DMS79 treated with DMSO at 0.1 percent for 48 hours (cell line): ENCODE measurements around the gene PPP1R3C.

Experiments used
- DNase-seq: peaks from one replicate; lab custom pipeline; 2025; lab: John Stamatoyannopoulos, UW

PPP1R3C gene

GRCh38 chr10:91632671-91633550 lies at the start of gene PPP1R3C:
PPP1R3C (minus strand) TSS chr10:91633071; CDS start chr10:91632969, 102 bp downstream.
- DNase-seq = peak; percentile 58

GRCh38 chr10:91681361-91682276 lies 48.7 kb upstream of the PPP1R3C start:
- peak; percentile 36 for DNase-seq

GRCh38 chr10:91680487-91680886 lies 47.6 kb upstream of the PPP1R3C start:
- DNase-seq = no peak

GRCh38 chr10:91679296-91679695 lies 46.4 kb upstream of the PPP1R3C start:
- no peak for DNase-seq

- DNase-seq = no peak
These were observed 45.0 kb upstream of the PPP1R3C start for GRCh38 chr10:91677911-91678310.

DNA sequence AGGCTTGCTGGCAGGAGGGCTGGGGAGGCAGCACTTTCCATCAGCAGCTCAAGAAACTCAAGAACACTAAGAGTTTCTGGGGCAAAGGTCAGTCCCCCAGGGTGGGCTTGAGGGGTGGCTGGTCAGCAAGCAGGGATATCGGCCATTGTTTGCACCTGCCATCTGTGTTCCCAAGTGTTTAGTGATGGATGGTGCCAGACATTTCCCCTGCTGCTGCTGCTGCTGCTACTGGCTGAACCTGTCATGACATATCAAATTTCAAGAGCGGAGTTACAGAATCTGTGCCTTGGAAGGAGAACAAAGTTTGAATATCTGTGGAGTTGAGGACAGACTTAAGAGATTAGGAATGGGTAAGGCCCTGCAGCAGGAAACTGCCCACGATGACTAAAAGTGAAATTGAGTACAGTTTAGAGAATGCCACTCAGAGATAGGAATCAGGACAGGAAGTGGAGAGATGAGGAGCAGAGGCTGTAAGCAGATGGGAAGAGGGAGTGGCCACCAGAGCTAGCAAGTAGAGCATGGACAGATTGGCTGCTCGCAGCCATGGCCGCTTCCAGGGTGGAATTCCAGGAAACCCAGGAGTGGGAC lies 39.2 kb upstream of the PPP1R3C start:
- DNase-seq = peak; percentile 23

DNA sequence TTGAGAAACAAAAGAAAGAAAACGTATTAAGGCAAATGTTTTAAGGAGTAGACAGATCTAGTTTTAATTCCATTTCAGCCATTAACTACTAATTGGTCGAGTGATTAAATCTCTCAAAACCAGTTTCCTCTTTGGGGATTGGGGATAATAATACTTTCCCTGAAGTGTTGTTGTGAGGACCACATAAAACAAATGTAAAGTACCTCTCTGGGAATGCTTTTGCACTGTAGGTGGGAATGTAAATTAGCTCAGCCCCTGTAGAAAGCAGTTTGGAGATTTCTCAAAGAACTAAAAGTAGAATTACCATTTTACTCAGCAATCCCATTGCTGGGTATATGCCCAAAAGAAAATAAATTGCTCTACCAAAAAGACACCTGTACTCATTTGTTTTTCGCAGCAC lies 36.0 kb upstream of the PPP1R3C start:
- no peak for DNase-seq

- no peak for DNase-seq
These were observed 33.0 kb upstream of the PPP1R3C start for GRCh38 chr10:91665842-91666241.

GRCh38 chr10:91664426-91664825 lies 31.6 kb upstream of the PPP1R3C start:
- DNase-seq = no peak

GRCh38 chr10:91662993-91663392 lies 30.1 kb upstream of the PPP1R3C start:
- DNase-seq = no peak

DNA sequence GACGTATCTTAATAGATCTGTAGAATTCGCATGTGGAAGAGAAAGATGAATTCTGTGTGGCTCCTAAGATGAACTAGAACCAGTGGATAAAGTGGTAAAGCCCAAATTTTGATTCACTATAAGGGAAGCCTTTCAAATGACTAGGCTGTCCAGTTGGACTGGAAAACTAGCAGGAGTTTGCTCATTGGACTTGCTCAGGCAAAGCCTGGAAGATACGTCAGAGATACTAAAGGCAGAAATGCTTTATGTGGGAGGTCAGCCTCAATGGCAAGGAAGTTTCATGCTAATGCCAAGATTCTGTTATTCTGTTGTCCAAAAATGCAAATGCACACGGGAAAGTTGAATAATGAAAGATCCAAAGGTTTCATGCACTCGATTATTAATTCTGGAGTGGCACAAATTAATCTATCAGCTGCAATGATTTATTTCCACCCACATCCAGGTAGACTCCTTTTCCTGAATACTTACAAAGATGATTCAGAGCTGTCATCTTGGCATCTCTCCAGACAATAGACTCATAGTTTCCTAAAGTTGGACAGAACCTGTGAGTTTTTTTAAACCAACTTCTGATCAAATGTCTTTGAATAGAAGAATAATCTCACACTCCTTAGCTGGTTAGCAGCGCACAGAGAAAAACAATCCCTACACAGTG lies 20.5 kb upstream of the PPP1R3C start:
- DNase-seq = no peak

DNA sequence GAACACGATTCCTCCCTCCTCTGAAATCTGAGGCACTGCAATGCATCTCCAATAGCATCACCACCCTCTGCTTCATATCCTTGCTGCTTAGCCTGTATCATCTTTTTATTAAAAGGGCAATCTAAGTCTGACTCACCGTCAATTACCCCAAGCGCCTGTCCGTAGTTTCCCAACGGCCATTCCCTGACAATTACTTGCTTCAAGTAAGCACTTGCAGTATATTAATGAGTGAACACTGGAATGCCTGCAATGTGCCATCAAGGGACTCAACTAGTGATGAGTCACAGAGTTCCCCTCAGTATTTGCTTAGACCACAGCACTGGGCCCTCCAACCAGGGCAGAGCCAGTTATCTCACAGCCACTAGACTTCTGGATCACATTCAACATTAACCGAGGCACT lies 19.5 kb upstream of the PPP1R3C start:
- no peak for DNase-seq

DNA sequence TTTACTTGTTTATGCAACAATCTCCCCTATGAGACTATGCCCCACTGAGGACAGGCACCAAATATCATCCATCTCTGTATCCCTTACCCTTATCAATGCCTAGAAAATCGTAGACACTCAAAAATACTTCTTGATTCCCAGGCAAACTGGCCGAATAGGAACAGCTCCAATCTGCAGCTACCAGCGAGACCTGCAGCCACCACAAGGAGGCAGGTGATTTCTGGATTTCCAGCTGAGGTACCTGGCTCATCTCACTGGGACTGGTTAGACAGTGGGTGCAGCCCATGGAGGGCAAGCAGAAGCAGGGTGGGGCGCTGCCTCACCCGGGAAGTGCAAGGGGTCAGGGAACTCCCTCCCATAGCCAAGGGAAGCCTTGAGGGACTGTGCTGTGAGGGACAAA lies 10.8 kb upstream of the PPP1R3C start:
- no peak for DNase-seq

DNA sequence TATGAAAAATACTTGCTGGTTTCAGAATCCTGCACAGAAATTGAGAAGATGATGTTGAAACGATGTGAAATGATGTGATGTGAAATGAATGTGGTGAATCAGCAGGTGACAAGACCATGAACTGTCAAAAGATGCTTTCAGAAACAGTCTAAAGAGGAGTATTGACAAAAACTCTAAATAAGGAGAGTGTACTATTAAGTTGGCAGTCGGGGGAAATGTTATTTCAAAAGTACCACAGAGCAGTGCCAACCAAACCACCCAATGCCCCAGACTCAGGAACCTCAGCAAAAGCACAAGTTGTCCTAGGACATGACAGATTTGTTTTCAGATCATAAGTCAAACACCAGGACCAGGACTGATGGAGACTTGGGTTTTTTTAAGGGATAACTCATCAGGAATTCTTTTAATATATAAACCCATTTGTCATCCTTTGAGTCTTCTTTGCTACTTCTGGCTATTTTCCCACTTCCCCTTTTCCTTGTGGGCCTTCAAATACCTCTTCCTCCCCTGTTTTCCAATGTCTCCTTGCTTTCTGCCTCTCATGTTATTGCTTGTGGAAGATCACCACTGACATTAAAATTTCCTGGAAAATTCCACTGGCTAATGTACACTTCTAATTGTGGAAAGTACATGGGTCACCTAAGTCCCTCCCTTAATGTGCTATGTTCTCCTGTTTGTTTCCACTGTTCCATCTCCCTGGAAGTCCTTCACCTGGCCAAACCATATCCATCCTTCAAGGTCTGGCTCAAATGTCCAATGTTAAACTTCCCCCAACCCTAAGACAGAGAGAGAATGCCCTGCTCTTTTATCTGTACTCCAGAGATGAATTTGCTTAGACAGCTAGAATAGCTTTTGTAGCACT lies 10.2 kb upstream of the PPP1R3C start:
- no peak for DNase-seq

- DNase-seq = peak; percentile 39
These were observed 4.0 kb upstream of the PPP1R3C start for GRCh38 chr10:91636892-91637291.

DNA sequence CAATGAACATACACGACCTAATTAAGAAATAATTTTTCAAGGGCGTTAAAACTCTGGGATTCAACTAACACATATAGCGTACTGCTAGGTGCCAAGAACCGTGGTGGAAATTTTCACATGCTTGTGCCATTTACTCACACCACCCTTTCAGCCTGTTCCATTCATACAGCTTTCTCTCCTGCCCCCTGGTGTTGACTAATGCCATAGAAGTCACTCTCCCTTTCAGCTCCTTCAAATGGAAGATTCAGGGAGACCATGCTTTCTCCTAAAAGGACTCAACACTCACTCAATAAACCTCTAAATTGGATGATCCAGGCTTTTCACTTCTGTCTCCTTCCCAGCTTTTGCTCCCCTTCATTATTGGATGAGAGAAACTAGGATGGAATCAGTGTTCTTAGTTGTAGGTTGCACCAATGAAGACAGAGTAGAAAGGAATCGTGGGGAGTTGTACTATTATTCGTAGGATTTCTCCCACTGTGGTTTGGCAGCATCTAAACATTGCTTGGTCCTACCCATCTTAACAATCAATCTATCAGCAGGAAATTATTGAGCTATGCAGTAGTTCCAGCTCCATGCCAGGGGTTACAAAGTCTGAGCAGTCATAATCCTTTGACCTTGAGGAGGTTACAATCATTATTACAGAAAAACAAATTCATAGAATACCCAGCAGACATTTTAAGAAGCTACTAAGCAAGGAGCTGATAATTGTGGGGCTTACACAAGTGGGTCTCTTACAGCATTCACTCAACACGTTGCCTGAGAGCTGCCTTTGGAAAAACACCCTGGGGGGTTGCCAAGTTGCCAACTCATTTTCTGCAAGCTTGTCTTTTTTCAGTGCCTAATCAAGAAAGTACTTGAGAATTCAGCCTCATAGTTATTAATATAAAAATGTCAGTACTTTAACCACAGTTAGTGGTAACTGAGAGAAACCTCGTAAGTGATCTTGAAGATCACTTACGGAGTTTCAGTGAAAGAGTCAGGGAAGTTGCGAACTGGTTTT lies 2.8 kb upstream of the PPP1R3C start:
- DNase-seq = peak; percentile 78

- DNase-seq = no peak
These were observed 2.0 kb upstream of the PPP1R3C start for GRCh38 chr10:91634898-91635297.

DNA sequence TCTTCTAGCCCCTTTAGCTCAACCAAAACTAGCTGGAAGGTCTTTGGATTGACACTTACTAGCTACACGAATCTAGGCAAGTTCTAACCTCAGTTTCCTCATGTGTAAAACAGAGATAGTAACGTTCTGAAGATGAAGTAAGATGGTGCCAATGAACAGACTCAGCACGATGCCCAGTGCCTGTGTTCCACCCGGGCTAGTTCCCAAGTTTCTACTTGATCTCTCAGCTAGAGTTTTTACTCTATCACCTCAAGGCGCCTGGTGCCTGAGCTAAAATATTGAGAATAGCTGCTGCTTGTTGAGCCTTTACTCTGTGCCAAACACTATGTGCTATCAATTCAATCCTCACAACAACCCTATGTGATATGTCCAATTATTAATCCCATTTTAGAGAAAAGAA lies 1.4 kb upstream of the PPP1R3C start:
- DNase-seq = no peak

DNA sequence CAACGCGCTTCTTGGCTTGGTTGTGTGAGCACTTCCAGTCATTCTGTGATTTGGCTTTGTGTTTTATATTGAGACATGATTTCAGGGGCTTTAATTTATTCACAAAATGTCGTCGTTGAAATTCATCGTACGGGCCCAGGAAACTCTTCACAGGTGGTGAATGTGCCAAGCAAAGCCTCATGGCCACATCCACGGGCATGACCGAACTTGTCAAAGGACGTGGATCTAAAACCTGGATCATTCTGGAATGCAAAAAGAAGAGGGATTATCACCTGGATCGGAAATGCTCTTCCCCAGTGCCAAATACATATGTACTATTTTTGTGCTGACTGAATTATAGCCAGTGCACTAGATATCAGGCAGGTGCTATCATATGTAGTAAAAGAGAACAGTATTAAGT lies 2.2 kb downstream of the PPP1R3C start:
- DNase-seq = no peak
